ENCODE data around the gene AFAP1.

GRCh38 chr4:7797330-7797729 is 142.3 kb downstream of the AFAP1 start:
- TF ChIP-seq LEF1 (IDR thresholded peaks at IDR 0.05; ENCODE audit: borderline replicate concordance) (no peak), BHLHE40 (IDR thresholded peaks at IDR 0.05; ENCODE audit: borderline replicate concordance) (no peak), SUZ12 (IDR thresholded peaks at IDR 0.05) (no peak), ELF4 (IDR thresholded peaks at IDR 0.05) (no peak), SP1 (IDR thresholded peaks at IDR 0.05) (no peak), FOXK2 (IDR thresholded peaks at IDR 0.05) (no peak), HDGF (IDR thresholded peaks at IDR 0.05; ENCODE audit: borderline replicate concordance) (no peak), ZNF384 (IDR thresholded peaks at IDR 0.05) (no peak), FOXA1 (IDR thresholded peaks at IDR 0.05) (no peak), TARDBP (IDR thresholded peaks at IDR 0.05) (no peak), CTBP1 (IDR thresholded peaks at IDR 0.05; ENCODE audit: borderline replicate concordance) (no peak), FOXM1 (IDR thresholded peaks at IDR 0.05; ENCODE audit: borderline replicate concordance) (no peak), L3MBTL2 (conservative IDR thresholded peaks at IDR 0.05) (no peak), PKNOX1 (IDR thresholded peaks at IDR 0.05) (no peak)
